Retinal pigment epithelial cell (primary cell): Measurements from ENCODE around the gene ORM2.

Experiments
- DNase-seq: peaks from one replicate; pipeline ENCODE4 v3.0.0-alpha.2; 2010; ENCODE audit warnings: low read depth
- H3K4me3 ChIP-seq: 2 replicates; pipeline ENCODE4 v1.5.1; 2011; ENCODE audit warnings: mild to moderate bottlenecking, low read length, control low read depth, moderate library complexity
- CTCF ChIP-seq: conservative IDR thresholded peaks from 2 replicates; pipeline ENCODE4 v1.5.1; 2011; ENCODE audit warnings: low read depth, low read length, control low read depth, inconsistent platforms

Gene ORM2

GRCh38 chr9:114346146-114346545, 16.5 kb downstream of the ORM2 start:
- H3K4me3 ChIP-seq = no peak overlapping the region
- no peak for DNase-seq
- TF ChIP-seq CTCF = no peak

- DNase-seq = no peak
- no peak overlapping the region for H3K4me3 ChIP-seq
- TF ChIP-seq CTCF = no peak
Observed at GRCh38 chr9:114347675-114348074, 18.0 kb downstream of the ORM2 start.

DNA sequence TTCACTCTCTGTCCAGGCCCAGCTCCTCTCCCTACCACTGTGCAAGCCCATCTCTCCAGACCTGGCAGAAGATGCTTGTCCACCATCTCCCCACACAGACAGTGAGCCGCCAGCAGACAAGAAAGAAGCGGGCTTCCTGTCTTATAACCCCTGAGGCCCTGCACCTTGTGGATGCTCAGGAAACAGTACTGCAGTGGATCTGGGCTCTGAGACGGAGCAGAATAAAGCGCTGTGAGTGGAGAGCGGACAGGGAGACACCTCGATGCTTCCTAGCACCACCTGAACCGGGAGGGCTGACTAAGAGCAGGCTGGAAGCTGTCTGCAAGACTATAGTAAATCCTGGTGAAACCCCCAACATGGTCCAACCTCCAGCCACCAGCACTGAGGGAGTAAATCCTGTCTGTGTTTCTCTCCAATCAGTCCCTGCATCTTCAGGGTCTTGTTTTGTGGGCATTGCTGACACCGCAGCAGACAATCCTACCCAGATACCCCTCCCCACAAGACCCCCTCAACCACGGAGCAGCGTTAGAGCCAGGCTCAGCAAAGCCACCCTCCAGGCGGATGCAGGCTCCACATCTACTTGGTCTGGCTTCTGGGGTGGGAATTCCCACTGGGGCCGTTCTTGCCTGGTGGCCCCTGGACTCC, 18.7 kb downstream of the ORM2 start:
- no peak for TF ChIP-seq CTCF
- DNase-seq = no peak
- H3K4me3 ChIP-seq = no peak overlapping the region

DNA sequence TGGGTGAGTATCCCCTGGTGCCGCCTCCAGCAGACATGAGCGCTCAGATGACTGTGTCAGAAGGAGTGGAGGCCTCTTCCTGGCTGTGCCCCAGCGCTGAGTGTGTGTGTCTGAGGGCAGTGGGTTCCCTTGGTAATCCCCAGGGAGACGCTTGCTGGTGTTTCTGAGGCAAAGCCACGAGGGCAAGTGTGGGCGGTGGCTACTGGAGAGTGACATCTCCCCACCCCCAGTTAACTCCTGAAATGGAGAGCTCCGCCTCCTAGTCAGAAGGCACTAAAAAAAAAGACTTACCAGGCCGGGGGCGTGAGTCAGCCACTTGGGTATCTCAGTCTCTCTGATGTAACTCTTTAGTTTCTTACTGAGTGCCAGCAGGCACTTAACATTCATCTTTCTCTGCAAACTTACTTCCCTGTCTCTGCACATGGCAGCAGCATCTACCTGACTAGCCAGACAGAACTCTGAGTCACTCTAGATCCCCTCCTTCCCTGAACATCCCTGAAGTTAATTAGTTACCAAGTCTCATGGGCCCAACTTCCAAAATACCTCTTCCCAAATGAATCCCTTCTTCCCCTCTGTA, 19.3 kb downstream of the ORM2 start:
- no peak overlapping the region for H3K4me3 ChIP-seq
- DNase-seq = peak; percentile 99
- TF ChIP-seq CTCF = no peak

DNA sequence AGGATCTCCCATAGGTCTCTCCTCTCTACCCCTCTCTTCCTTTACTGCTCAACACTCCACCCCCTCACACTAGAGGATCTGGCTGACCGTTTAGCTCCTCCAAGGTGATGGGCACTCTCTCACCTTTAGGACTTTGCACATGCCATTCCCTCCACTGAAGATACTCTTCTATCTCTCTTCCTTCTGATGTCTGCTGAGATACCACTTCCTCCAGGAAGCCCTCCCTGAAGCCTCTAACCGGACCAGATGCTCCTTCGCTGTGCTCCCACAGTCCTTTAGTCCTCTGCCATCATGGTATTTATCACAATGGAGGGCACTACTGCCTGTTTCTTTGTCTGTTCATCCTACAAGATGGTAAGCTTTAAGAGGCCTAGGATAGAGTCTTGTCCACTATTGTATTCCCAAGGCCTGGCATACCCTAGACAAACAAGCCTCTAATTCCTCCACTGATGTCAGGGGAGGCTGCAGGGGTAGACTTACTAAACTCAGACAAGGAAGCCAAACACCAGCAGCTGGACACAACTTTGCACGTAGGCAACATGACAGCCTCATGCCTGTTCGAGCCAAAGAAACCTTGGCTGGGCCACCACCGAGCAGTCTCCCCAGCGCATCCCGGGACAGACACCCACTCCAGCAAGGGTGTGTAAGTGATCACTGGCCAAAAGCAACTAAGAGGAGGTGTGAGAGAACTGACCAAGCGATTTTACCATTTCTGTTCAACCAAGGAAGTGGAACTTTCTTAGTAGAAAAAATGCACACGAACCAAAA, 20.2 kb downstream of the ORM2 start:
- no peak for DNase-seq
- TF ChIP-seq CTCF = no peak
- H3K4me3 ChIP-seq = no peak overlapping the region

DNA sequence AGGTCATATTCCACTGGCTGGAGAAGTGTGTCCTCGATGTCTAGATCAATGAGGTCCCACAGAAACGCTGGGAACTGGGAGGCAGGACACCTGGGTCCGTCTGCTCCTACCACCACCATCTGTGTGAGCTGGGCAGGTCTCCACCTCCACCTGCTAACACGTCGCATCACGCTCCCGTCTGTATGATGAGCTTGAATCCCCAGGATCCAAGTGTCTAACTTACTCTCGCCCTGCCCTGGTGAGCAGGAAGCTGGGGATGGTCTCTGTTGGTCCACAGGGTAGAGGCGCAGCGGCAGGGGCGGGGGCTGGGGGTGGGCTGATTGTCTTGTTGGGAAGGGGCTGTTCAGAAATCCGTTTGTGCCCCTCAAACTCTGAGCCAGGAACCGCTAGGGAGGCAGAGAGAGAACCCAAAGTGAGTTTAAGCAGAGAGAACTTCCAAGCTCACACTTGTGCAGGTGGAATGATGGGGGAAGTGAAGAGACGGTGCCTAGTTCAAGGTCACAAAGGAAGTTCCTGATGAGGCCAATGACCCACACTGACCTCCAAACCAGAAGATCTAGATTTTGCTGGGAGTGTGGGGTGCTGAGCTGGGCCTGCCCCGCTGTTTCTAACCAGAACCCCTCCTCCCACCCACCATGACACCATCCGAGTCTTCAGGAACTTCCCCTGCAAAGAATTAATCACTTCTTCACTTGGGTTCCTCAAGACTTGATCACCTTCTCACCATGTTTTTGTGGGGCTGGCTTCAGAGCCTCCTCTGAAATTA, 21.1 kb downstream of the ORM2 start:
- H3K4me3 ChIP-seq = no peak overlapping the region
- no peak for TF ChIP-seq CTCF
- DNase-seq = no peak
